K562 (cell line): ENCODE measurements around the gene CRYGC. TPM values are rescaled to one million over a fixed set of nuclear protein-coding genes. Genes with fewer than 3 reads are reported as not detected.

ENCODE experiments used
- CBX1 ChIP-seq: sonication (generic); IDR thresholded peaks from 2 replicates; pipeline ENCODE4 v1.6.1; 2016; ENCODE audit warnings: antibody characterized with exemption, low read depth, mild to moderate bottlenecking
- CTCF ChIP-seq, 3 experiments: IDR thresholded peaks in 2 of 3; conservative IDR thresholded peaks in 1 of 3; 2 replicates each; pipeline ENCODE4 v1.5.1; 2011 to 2012; ENCODE audit warnings: low read length in 3 of 3, mild to moderate bottlenecking in 3 of 3, control low read depth in 2 of 3, improper control_type of control experiment in 1 of 3, inconsistent platforms in 1 of 3, low read depth in 1 of 3, mixed read lengths in 1 of 3, moderate library complexity in 1 of 3; ENCODE audit not compliant: insufficient read depth in 2 of 3
- ERF ChIP-seq: fragments of 450-650 bp; formaldehyde crosslinking; IDR thresholded peaks from 2 replicates; pipeline ENCODE4 v1.4.0; 2020; ENCODE audit warnings: mild to moderate bottlenecking, mixed read lengths
- EZH2 ChIP-seq: IDR thresholded peaks from 2 replicates; pipeline ENCODE4 v1.6.1; 2012; ENCODE audit warnings: low read depth, mild to moderate bottlenecking, inconsistent platforms, low read length, borderline replicate concordance
- FOXA3 ChIP-seq, 2 experiments: fragments of 450-650 bp in 1 of 2; sonication (generic) in 1 of 2; formaldehyde crosslinking; IDR thresholded peaks in 1 of 2; conservative IDR thresholded peaks in 1 of 2; 2 replicates each; pipeline versions ENCODE4 v1.4.0 to v1.8.0; 2020 to 2022; ENCODE audit warnings: mild to moderate bottlenecking in 2 of 2, missing genetic modification reagents in 1 of 2
- RBBP5 ChIP-seq: fragments of 200-600 bp; sonication (generic); IDR thresholded peaks from 2 replicates; pipeline ENCODE4 v1.6.1; 2012; ENCODE audit warnings: borderline replicate concordance, mild to moderate bottlenecking, low read length, control low read depth, inconsistent platforms; ENCODE audit not compliant: insufficient read depth, poor library complexity, severe bottlenecking
- REST ChIP-seq, 2 experiments: fragments of 450-650 bp; formaldehyde crosslinking in 1 of 2; IDR thresholded peaks; 2 replicates each; pipeline versions ENCODE4 v1.4.0 to v1.6.1; 2014 to 2020; ENCODE audit warnings: mild to moderate bottlenecking in 2 of 2, borderline replicate concordance in 1 of 2, low read depth in 1 of 2
- TAL1 ChIP-seq: fragments of 450-650 bp; IDR thresholded peaks from 2 replicates; pipeline ENCODE4 v1.6.1; 2016; ENCODE audit warnings: mild to moderate bottlenecking
- ZZZ3 ChIP-seq: fragments of 450-650 bp; IDR thresholded peaks from 2 replicates; pipeline ENCODE4 v1.6.1; 2016; ENCODE audit warnings: antibody characterized with exemption, mild to moderate bottlenecking, moderate library complexity
- polyA plus RNA-seq, 8 experiments: library from polyadenylated mRNA; depleted of rRNA in 4 of 8; stranded (reverse) in 5 of 8; unstranded in 3 of 8; fragments of >200 nt; fragmentation: Nextera tagmentation in 2 of 8; fragmentation: Illumina TruSeq in 1 of 8; extraction: Ambion mirVana in 2 of 8; extraction: Trizol in 1 of 8; gene quantifications; 2 replicates each; pipeline versions ENCODE4 v1.2.1 to v1.2.3, GENCODE V29; 2011 to 2014; ENCODE audit warnings: inconsistent platforms in 1 of 8, missing spikeins in 1 of 8
- total RNA-seq, 7 experiments: library from RNA; depleted of rRNA in 6 of 7; stranded (reverse); fragments of >200 nt in 6 of 7; fragmentation: Illumina TruSeq in 2 of 7; extraction: Trizol in 2 of 7; gene quantifications; 2 replicates each; pipeline versions ENCODE4 v1.2.1 to v1.2.3, GENCODE V29; 2011 to 2021; ENCODE audit warnings: low replicate concordance in 1 of 7

CRYGC gene
- total and polyA plus RNA-seq, 9 of the 15 experiments (the other 6 are each of a cell fraction or from before 2014, with no cell fraction given): not detected

GRCh38 chr2:208101716-208102631 is 27.7 kb downstream of the CRYGC start (continued):
- TF ChIP-seq RBBP5 (no peak), ZZZ3 (no peak), ERF (no peak), EZH2 (no peak), CTCF (IDR thresholded peaks at IDR 0.05 in 2 of 3, conservative IDR thresholded peaks at IDR 0.05 in 1 of 3; ENCODE audit: insufficient read depth in 2 of 3, low read depth in 1 of 3, low read length in 3 of 3) (peak; percentile 14 to 62 (median 41); a peak in 5 of 6 replicates), FOXA3 (CRISPR knock-in tag; conservative IDR thresholded peaks at IDR 0.05 in 1 of 2, IDR thresholded peaks at IDR 0.05 in 1 of 2) (no peak), TAL1 (no peak), CBX1 (no peak), REST (IDR thresholded peaks at IDR 0.05; ENCODE audit: borderline replicate concordance) (peak; percentile 42), REST (CRISPR knock-in tag; IDR thresholded peaks at IDR 0.05; ENCODE audit: low read depth) (no peak)
